Vagina (tissue), 2 donors: ENCODE results near the gene SSX2IP. TPM values are rescaled to one million over a fixed set of nuclear protein-coding genes. Genes with fewer than 3 reads are reported as not detected.
"Not testable (repeated sequence)": the region's sequence is repeated elsewhere in the genome, so short reads cannot be mapped to it uniquely, and the experiment has no call there.

Experiments
- DNase-seq, 2 donors: peaks; one replicate each; pipeline ENCODE4 v3.0.0-alpha.2; 2017; ENCODE audit errors: extremely low spot score in 2 of 2
- H3K27ac ChIP-seq: fragments of 200-600 bp; sonication (generic); one replicate; pipeline ENCODE4 v1.5.1; 2019
- H3K27me3 ChIP-seq: fragments of 200-600 bp; sonication (generic); one replicate; pipeline ENCODE4 v1.5.1; 2019
- H3K36me3 ChIP-seq, 2 donors: fragments of 200-600 bp; sonication (generic); one replicate each; pipeline ENCODE4 v1.5.1; 2017 to 2019
- H3K4me1 ChIP-seq: fragments of 200-600 bp; sonication (generic); one replicate; pipeline ENCODE4 v1.5.1; 2019
- H3K4me3 ChIP-seq, 2 donors: fragments of 200-600 bp; sonication (generic); 1 replicate in 1 of 2; 2 replicates in 1 of 2; pipeline ENCODE4 v1.5.1; 2016 to 2019
- H3K9me3 ChIP-seq: fragments of 200-600 bp; sonication (generic); one replicate; pipeline ENCODE4 v1.5.1; 2019
- POLR2A ChIP-seq, 2 donors: fragments of 450-650 bp; IDR thresholded peaks; one replicate each; pipeline ENCODE4 v1.6.1; 2017; ENCODE audit warnings: antibody characterized with exemption in 2 of 2, mild to moderate bottlenecking in 2 of 2, moderate library complexity in 2 of 2
- POLR2AphosphoS5 ChIP-seq, 2 donors: sonication (generic); formaldehyde crosslinking; IDR thresholded peaks; one replicate each; pipeline ENCODE4 v1.9.0; 2017; ENCODE audit warnings: antibody characterized with exemption in 2 of 2, mild to moderate bottlenecking in 2 of 2, low read depth in 1 of 2; ENCODE audit not compliant: insufficient read depth in 1 of 2
- intact Hi-C: fragments of 100-400 bp; cut with DNase I; formaldehyde crosslinking; loops from one replicate; pipeline ENCODE4 v1.15.1; 2023
- total RNA-seq: library from RNA; depleted of rRNA; stranded (reverse); fragments of >200 nt; gene quantifications from one replicate; pipeline ENCODE4 v1.2.3, GENCODE V29; 2016
- TF ChIP-seq, protein P1 (sequence below), 3 experiments: fragments of 450-650 bp in 2 of 3; fragments of 200-600 bp in 1 of 3; sonication (generic) in 1 of 3; IDR thresholded peaks; one replicate each; pipeline ENCODE4 v1.5.1; 2017 to 2019; ENCODE audit warnings: antibody characterized with exemption in 3 of 3, mild to moderate bottlenecking in 2 of 3, moderate library complexity in 2 of 3

The SSX2IP gene
- total RNA-seq, 1 donor from 2014 or later, result 8.3 TPM

DNA sequence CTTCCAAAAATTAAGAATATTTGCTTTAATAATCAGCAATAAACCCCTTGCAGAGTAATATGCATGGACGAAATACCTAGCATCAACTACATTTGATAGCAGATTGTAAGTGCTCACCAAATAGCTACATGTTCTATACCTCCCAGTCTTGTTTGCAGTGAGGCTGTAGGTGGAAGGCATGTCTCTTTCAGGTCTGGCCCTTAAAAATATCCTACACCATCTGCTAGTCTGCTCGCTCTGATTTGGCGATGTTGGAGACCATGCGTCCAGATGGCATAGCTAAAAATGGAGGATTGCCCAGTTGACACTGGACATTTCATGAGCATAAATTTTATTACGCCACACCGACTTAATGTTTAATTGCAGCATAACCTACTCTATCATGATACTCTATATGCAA lies 47.1 kb downstream of the SSX2IP start:
- Histone ChIP-seq H3K9me3 (no peaks in the 10 kb centered on the region), H3K27ac (no peak overlapping the region), H3K4me1 (no peaks in the 10 kb centered on the region), H3K4me3 (no peak overlapping the region), H3K36me3 (no peaks in the 10 kb centered on the region), H3K27me3 (no peaks in the 10 kb centered on the region)
- TF ChIP-seq, protein P1, sequence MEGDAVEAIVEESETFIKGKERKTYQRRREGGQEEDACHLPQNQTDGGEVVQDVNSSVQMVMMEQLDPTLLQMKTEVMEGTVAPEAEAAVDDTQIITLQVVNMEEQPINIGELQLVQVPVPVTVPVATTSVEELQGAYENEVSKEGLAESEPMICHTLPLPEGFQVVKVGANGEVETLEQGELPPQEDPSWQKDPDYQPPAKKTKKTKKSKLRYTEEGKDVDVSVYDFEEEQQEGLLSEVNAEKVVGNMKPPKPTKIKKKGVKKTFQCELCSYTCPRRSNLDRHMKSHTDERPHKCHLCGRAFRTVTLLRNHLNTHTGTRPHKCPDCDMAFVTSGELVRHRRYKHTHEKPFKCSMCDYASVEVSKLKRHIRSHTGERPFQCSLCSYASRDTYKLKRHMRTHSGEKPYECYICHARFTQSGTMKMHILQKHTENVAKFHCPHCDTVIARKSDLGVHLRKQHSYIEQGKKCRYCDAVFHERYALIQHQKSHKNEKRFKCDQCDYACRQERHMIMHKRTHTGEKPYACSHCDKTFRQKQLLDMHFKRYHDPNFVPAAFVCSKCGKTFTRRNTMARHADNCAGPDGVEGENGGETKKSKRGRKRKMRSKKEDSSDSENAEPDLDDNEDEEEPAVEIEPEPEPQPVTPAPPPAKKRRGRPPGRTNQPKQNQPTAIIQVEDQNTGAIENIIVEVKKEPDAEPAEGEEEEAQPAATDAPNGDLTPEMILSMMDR (IDR thresholded peaks at IDR 0.05), result no peak
- intact Hi-C loops, result no loop called here
- no peak for DNase-seq

DNA sequence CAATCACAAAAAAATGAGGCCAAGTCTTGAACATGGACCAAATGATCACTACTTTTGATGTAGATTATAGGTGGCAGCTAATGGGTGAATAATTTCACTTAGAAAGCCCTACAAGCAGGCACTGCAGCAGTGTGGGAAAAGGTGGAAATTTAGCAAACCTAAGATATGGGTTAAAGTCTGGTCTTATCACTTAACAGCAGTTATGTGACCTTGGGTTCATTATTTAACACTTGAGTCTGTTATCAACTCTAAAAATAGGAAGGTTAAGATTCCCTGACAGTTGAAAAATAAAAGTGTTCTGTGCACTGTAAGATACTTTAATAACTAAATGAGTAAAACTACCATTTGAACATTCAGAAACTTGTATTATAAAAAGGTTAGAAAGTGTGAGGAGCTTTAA lies 47.5 kb downstream of the SSX2IP start:
- Histone ChIP-seq H3K4me3 (no peak overlapping the region), H3K36me3 (no peaks in the 10 kb centered on the region), H3K4me1 (no peaks in the 10 kb centered on the region), H3K9me3 (no peaks in the 10 kb centered on the region), H3K27me3 (no peaks in the 10 kb centered on the region), H3K27ac (no peak overlapping the region)
- no peak for TF ChIP-seq POLR2AphosphoS5 (IDR thresholded peaks at IDR 0.05; ENCODE audit: insufficient read depth in 1 of 2, low read depth in 1 of 2)
- TF ChIP-seq, protein P1 (IDR thresholded peaks at IDR 0.05), result no peak
- TF ChIP-seq POLR2A (IDR thresholded peaks at IDR 0.05), result no peak
- no peak for DNase-seq
- intact Hi-C loops, result no loop called here

DNA sequence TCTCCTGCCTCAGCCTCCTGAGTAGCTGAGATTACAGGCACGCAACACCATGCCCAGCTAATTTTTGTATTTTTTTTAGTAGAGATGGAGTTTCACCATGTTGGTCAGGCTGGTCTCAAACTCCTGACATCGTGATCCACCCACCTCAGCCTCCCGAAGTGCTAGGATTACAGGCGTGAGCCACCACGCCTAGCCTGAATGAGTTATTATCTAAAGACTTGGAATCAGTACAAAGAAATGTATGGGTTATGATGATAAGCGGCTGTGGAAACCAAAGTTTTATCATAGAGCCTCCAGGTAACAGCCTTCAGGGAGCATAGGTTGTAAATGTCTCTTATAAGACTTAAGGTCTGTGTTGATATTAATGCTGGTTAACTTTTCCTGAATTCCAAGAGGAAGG lies 50.5 kb downstream of the SSX2IP start:
- H3K4me1 ChIP-seq, DNase-seq, H3K27me3 ChIP-seq, H3K9me3 ChIP-seq, H3K4me3 ChIP-seq, H3K36me3 ChIP-seq, H3K27ac ChIP-seq, intact Hi-C loops: not testable (repeated sequence)

DNA sequence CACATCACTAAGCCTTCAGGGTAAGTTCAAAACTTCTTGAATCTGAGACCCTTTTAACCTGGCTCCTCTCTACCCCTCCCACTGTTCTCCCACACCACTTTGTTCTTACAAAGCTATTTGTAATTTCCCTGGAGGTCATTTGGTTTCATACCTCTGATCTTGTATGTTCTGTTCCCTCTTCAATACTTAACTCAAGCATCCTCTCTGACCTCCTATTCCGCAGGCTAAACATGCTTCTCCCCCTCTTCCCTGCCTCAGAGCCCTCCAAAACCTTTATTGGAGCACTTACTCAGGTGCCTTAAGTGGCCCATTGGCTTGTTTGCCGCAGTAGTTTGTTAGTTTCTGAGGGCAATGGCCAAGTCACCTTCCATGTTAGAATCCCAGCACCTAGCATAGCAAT lies 54.8 kb downstream of the SSX2IP start:
- no peaks in the 10 kb centered on the region for H3K36me3 ChIP-seq
- H3K4me1 ChIP-seq, result no peaks in the 10 kb centered on the region
- no peak for TF ChIP-seq POLR2A (IDR thresholded peaks at IDR 0.05)
- TF ChIP-seq, protein P1 (IDR thresholded peaks at IDR 0.05), result no peak
- no peak for TF ChIP-seq POLR2AphosphoS5 (IDR thresholded peaks at IDR 0.05; ENCODE audit: insufficient read depth in 1 of 2, low read depth in 1 of 2)
- H3K27me3 ChIP-seq, result no peaks in the 10 kb centered on the region
- no peak overlapping the region for H3K27ac ChIP-seq
- DNase-seq, result no peak
- no peak overlapping the region for H3K4me3 ChIP-seq
- no peaks in the 10 kb centered on the region for H3K9me3 ChIP-seq
- intact Hi-C loops, result no loop called here

DNA sequence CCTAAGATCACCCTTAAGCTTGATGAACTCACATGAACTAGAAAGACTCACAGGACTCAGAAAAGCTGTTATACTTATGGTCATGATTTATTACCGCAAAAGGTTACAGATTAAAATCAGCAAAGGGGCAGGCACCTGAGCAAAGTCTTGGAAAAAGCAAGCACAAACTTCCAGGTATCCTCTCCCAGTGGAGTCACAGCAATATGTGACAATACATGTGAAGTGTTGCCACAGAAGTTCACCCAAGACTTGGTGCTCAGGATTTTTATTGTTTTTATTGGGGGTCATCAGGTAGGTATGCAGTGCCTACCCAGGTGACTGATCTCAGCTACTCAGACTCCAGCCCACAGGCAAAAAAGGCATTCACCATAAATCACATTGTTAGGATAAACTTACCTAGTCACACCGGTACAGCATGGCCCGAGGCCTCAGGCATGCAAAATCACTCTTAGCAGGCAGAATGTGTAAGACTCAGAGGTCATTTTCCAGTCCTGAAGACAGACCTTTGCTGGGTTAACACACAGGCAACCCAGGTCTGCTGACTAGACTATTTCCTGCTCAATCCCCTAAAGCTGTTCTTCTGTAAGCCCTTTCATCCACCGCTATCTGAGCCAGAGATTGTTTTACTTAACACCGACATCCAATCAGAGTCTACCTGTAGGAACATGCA lies 55.6 kb downstream of the SSX2IP start:
- H3K4me1 ChIP-seq, result no peaks in the 10 kb centered on the region
- intact Hi-C loops, result loop anchor here (5.0 kb wide), 1 partner anchor 1047 kb away; no protein-coding TSS in a partner anchor
- DNase-seq, result no peak

More for the DNA sequence above, 55.6 kb downstream of the SSX2IP start:
- H3K9me3 ChIP-seq, result no peaks in the 10 kb centered on the region
- TF ChIP-seq POLR2A (IDR thresholded peaks at IDR 0.05), result no peak
- TF ChIP-seq, protein P1 (IDR thresholded peaks at IDR 0.05), result no peak
- no peak for TF ChIP-seq POLR2AphosphoS5 (IDR thresholded peaks at IDR 0.05; ENCODE audit: insufficient read depth in 1 of 2, low read depth in 1 of 2)
- H3K27me3 ChIP-seq, result no peaks in the 10 kb centered on the region
- H3K27ac ChIP-seq, result no peak overlapping the region
- H3K4me3 ChIP-seq, result no peak overlapping the region
- H3K36me3 ChIP-seq, result no peaks in the 10 kb centered on the region
